Endothelial cell of umbilical vein (primary cell): Measurements from ENCODE around the gene VRK1. TPM values are rescaled to one million over a fixed set of nuclear protein-coding genes. Genes with fewer than 3 reads are reported as not detected.

Experiments used
- BruUV-seq: library from RNA; stranded (reverse); fragments of 400-500 nt; replicated peaks from 2 replicates; lab custom pipeline; 2021; lab: Mats Ljungman, UMichigan
- CTCF ChIA-PET: fragments of 300-600, 350-600 bp; sonication (Branson Sonifier 250); formaldehyde crosslinking; loops from one replicate; lab custom pipeline; 2021; ENCODE audit warnings: antibody characterized with exemption, inconsistent platforms; lab: Charles Lee
- POLR2A ChIA-PET: fragments of 300-600, 350-600 bp; sonication (Branson Sonifier 250); formaldehyde crosslinking; loops from one replicate; lab custom pipeline; 2021; ENCODE audit warnings: antibody characterized with exemption, inconsistent platforms; lab: Charles Lee
- DNase-seq: peaks from one replicate; pipeline ENCODE4 v3.0.0-alpha.2; 2011; ENCODE audit warnings: low read depth, low spot score
- FAIRE-seq: peaks from 2 replicates; lab custom pipeline; 2011; peaks lifted over from hg19 to GRCh38; lab: Jason Lieb, UNC
- H2AFZ ChIP-seq: 2 replicates; pipeline ENCODE4 v1.6.0; 2012; ENCODE audit warnings: low read depth, low read length, control low read depth, inconsistent platforms
- H3K27ac ChIP-seq: 2 replicates; pipeline ENCODE4 v1.5.1; 2011; ENCODE audit warnings: low read depth, mild to moderate bottlenecking, control low read depth, low read length, moderate library complexity; ENCODE audit not compliant: insufficient read depth
- H3K27me3 ChIP-seq, 2 experiments: 2 replicates each; pipeline versions ENCODE4 v1.6.0 to v1.6.1; 2011; ENCODE audit warnings: low read length in 2 of 2, mixed read lengths in 1 of 2; ENCODE audit not compliant: control insufficient read depth in 2 of 2, insufficient read depth in 2 of 2
- H3K36me3 ChIP-seq, 2 experiments: 2 replicates in 1 of 2; 3 replicates in 1 of 2; pipeline ENCODE4 v1.5.1; 2011; ENCODE audit warnings: low read length in 2 of 2, mild to moderate bottlenecking in 1 of 2, moderate library complexity in 1 of 2; ENCODE audit not compliant: control insufficient read depth in 2 of 2, insufficient read depth in 2 of 2; ENCODE audit errors: extremely low read depth in 1 of 2
- H3K4me1 ChIP-seq: 3 replicates; pipeline ENCODE4 v1.5.1; 2011; ENCODE audit warnings: mild to moderate bottlenecking, low read length; ENCODE audit not compliant: control insufficient read depth, insufficient read depth; ENCODE audit errors: extremely low read depth
- H3K4me2 ChIP-seq: 2 replicates; pipeline ENCODE4 v1.6.1; 2011; ENCODE audit warnings: low read length, control low read depth, mixed read lengths; ENCODE audit not compliant: insufficient read depth
- H3K4me3 ChIP-seq, 3 experiments: fragments of 200-600 bp in 1 of 3; sonication (generic), shearing (Covaris generic) in 1 of 3; replicated peaks in 1 of 3; 2 replicates each; pipeline ENCODE4 v1.5.1; 2011 to 2016; ENCODE audit warnings: control low read depth in 3 of 3, low read length in 3 of 3, mild to moderate bottlenecking in 2 of 3, inconsistent platforms in 1 of 3, low read depth in 1 of 3, moderate library complexity in 1 of 3; ENCODE audit not compliant: insufficient read depth in 1 of 3
- H3K79me2 ChIP-seq: 2 replicates; pipeline ENCODE4 v1.6.0; 2012; ENCODE audit warnings: low read length, inconsistent platforms; ENCODE audit not compliant: control insufficient read depth, insufficient read depth
- H3K9ac ChIP-seq: replicated peaks from 2 replicates; pipeline ENCODE3; 2011; ENCODE audit warnings: low read length, control low read depth; ENCODE audit not compliant: insufficient read depth; ENCODE audit errors: extremely low read depth
- H3K9me1 ChIP-seq: replicated peaks from 3 replicates; pipeline ENCODE4 v1.6.0; 2011; ENCODE audit warnings: mild to moderate bottlenecking, low read length; ENCODE audit not compliant: control insufficient read depth, insufficient read depth; ENCODE audit errors: extremely low read depth
- H3K9me3 ChIP-seq: replicated peaks from 2 replicates; pipeline ENCODE4 v1.5.1; 2012; ENCODE audit warnings: low read length, inconsistent platforms; ENCODE audit not compliant: control insufficient read depth, insufficient read depth
- H4K20me1 ChIP-seq: replicated peaks from 2 replicates; pipeline ENCODE3; 2011; ENCODE audit warnings: mild to moderate bottlenecking, low read length; ENCODE audit not compliant: control insufficient read depth, insufficient read depth; ENCODE audit errors: extremely low read depth
- CTCF ChIP-seq, 2 donors: IDR thresholded peaks; 1 replicate in 1 of 2; 2 replicates in 1 of 2; pipeline ENCODE4 v1.5.1; 2011; ENCODE audit warnings: low read length in 2 of 2, mild to moderate bottlenecking in 2 of 2, moderate library complexity in 2 of 2, control low read depth in 1 of 2, inconsistent platforms in 1 of 2, low read depth in 1 of 2; ENCODE audit not compliant: insufficient read depth in 1 of 2; ENCODE audit errors: extremely low read depth in 1 of 2
- EZH2 ChIP-seq: IDR thresholded peaks from 2 replicates; pipeline ENCODE4 v1.6.1; 2012; ENCODE audit warnings: borderline replicate concordance, low read depth, mild to moderate bottlenecking, moderate library complexity, low read length, inconsistent platforms; ENCODE audit not compliant: severe bottlenecking
- FOS ChIP-seq: IDR thresholded peaks from 2 replicates; pipeline ENCODE4 v1.6.1; 2011; ENCODE audit warnings: mild to moderate bottlenecking, low read length, moderate library complexity, borderline replicate concordance; ENCODE audit not compliant: insufficient read depth
- GATA2 ChIP-seq: IDR thresholded peaks from 2 replicates; pipeline ENCODE4 v1.7.0; 2011; ENCODE audit warnings: low read depth, mild to moderate bottlenecking, moderate library complexity, mixed read lengths, low read length; ENCODE audit not compliant: insufficient read length, insufficient read depth
- JUN ChIP-seq: IDR thresholded peaks from 2 replicates; pipeline ENCODE4 v1.6.1; 2011; ENCODE audit warnings: borderline replicate concordance, low read depth; ENCODE audit not compliant: insufficient read length, insufficient read depth
- MAX ChIP-seq: IDR thresholded peaks from 2 replicates; pipeline ENCODE4 v1.6.1; 2011; ENCODE audit not compliant: insufficient read depth, insufficient read length
- MYC ChIP-seq: IDR thresholded peaks from one replicate; pipeline ENCODE4 v1.6.1; 2011; ENCODE audit warnings: mild to moderate bottlenecking, low read depth, low read length
- POLR2A ChIP-seq: IDR thresholded peaks from 2 replicates; pipeline ENCODE4 v1.6.1; 2012; ENCODE audit warnings: low read depth, mild to moderate bottlenecking, control low read depth, low read length
- POLR2AphosphoS5 ChIP-seq: IDR thresholded peaks from 2 replicates; pipeline ENCODE4 v1.6.1; 2012; ENCODE audit warnings: low read depth, mild to moderate bottlenecking, control low read depth, low read length, moderate library complexity; ENCODE audit not compliant: insufficient read depth
- dilution Hi-C: fragments of 300-500 bp; cut with MboI; formaldehyde crosslinking; loops from one replicate; pipeline ENCODE4 v1.15.0; 2019; ENCODE audit warnings: low sequenced_read_pairs; ENCODE audit not compliant: extremely low pct_ligation_motif_present
- intact Hi-C: fragments of 100-400 bp; cut with micrococcal nuclease; formaldehyde crosslinking; loops from one replicate; pipeline ENCODE4 v1.10.0; 2022
- polyA plus RNA-seq, 4 experiments: library from polyadenylated mRNA; depleted of rRNA in 3 of 4; stranded (reverse) in 3 of 4; unstranded in 1 of 4; fragments of >200 nt; gene quantifications; 2 replicates each; pipeline versions ENCODE4 v1.2.1 to v1.2.3, GENCODE V29; 2011 to 2012; ENCODE audit warnings: missing spikeins in 1 of 4
- total RNA-seq: library from RNA; stranded (reverse); gene quantifications from 2 replicates; pipeline ENCODE4 v1.2.3, GENCODE V29; 2021

The VRK1 gene
- total and polyA plus RNA-seq, 2 donors (not counting 3 experiments of a cell fraction or from before 2014, with no cell fraction given) = 7.1 to 31.7 TPM

- no peak overlapping the region for H3K4me2 ChIP-seq
- H4K20me1 ChIP-seq = no peaks in the 10 kb centered on the region
- DNase-seq (no peak), FAIRE-seq (no peak)
- no peak overlapping the region for H3K4me3 ChIP-seq
- no peaks in the 10 kb centered on the region for H3K79me2 ChIP-seq
- no peak overlapping the region for H3K27ac ChIP-seq
- intact Hi-C loops (loop anchor here (10.0 kb wide), 1 partner anchor 453 kb away; no protein-coding TSS in a partner anchor), dilution Hi-C loops (no loop called here)
- H2AFZ ChIP-seq = no peak overlapping the region
- BruUV-seq = no TSS peak
- ChIA-PET POLR2A (no interaction called here), CTCF (interaction anchor here (0.8 kb wide), 1 partner anchor 105 kb away, joined by 3 read pairs; no protein-coding TSS in a partner anchor)
- no peaks in the 10 kb centered on the region for H3K4me1 ChIP-seq
- H3K36me3 ChIP-seq = no peaks in the 10 kb centered on the region
- no peak overlapping the region for H3K9ac ChIP-seq
- no peaks in the 10 kb centered on the region for H3K9me1 ChIP-seq
- H3K27me3 ChIP-seq = peaks cover 0 to 2% of the 10 kb centered on the region in 2 experiments
- no peaks in the 10 kb centered on the region for H3K9me3 ChIP-seq
- no peak for TF ChIP-seq JUN
- no peak for TF ChIP-seq POLR2AphosphoS5
- no peak for TF ChIP-seq MAX
- TF ChIP-seq MYC = no peak
- TF ChIP-seq EZH2 = no peak
- TF ChIP-seq GATA2 = no peak
- TF ChIP-seq POLR2A = no peak
- TF ChIP-seq FOS = no peak
- TF ChIP-seq CTCF (IDR thresholded peaks at IDR 0.05; ENCODE audit: extremely low read depth in 1 of 2, insufficient read depth in 1 of 2, low read depth in 1 of 2, low read length in 2 of 2) = no peak
These were observed 49.6 kb upstream of the VRK1 start for GRCh38 chr14:96747608-96748007.
